ENCODE data around the gene NECAB2.

The NECAB2 gene

DNA sequence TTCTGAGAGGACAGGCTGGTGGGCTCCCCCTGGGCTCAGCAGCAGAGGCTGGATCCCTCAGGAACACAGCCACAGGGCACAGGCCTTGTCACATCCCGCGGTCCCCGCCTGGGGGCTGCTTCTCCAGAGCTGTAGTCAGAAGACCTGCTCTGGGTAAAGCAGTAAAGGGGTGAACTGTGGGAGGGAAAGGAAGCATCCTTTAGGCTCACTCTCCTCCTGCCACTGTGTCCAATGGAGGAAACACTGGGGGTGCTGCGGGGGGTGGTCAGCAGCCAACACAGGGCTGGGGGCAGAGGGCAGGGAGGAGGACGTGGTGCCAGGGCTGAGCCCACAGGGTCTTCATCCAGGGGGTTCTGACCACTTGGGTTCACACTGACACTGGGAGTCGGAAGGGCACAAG, 79.6 kb downstream of the NECAB2 start:
- DNase-seq = no peak

DNA sequence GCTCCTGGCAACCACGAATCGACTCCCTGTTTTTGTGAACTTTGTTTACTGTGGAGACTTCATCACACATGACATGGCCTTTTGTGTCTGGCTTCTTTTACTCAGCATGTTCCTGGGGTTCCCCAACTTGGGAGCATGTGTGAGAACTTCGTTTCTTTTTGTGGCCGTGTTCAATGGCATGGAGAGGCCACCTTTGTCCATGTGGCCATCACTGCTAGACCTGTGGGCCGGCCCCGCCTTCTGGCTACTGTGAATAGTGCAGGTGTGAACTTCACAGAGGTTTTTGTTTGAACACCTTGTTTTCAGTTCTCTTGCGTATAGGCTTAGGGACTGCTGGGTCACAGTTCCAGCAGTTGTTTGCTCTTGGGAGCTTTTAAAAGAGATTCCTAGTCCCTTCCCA, 80.2 kb downstream of the NECAB2 start:
- DNase-seq = no peak

DNA sequence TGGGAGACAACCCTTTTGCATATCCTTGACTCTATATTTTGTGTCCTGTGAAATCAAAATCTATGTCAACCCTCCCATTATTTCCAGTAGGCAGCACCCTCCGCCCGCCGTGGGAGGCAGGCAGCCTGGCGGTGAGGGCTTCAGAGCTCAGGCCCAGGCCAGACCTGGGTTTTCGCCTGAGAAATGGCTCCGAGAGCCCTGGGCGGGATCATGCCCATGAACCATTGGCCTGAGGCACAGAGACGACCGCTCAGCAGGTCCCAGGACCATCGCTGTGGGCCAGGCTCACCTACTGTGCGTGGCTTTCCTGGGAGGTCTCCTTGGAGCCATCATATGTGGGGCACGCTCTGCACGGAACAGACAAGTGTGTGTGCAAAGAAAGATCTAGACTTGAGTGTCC, 80.8 kb downstream of the NECAB2 start:
- no peak for DNase-seq

DNA sequence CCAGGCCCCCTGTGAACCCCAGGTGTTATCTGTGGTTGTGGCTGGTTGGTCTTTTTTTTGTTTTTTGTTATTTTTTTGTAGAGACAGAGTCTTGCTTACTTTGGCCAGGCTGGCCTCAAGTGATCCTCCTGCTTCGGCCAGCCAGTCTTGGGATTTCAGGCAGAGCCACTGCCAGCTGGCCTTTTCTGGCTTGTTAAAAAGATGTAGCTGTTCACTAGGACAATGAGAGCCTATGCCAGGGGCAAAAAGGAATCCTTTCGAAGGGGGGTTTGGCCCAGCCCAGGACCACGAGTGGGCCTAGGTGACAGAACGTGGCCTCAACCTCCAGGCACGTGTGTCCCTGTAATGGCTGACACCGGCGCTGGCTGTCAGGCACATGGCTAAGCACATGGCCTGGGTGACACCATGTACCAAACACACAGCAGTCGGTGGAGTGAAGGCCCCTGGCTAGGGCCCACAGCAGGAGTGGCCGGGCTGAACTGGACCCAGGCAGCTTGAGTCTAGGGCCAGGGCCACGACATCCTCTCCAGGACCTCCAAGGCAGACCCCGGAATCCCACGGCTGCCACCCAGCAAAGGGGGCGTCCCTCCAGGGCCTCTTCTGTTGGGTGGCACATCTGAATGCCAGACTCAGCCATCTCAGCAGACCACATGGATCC, 81.5 kb downstream of the NECAB2 start:
- no peak for DNase-seq

DNA sequence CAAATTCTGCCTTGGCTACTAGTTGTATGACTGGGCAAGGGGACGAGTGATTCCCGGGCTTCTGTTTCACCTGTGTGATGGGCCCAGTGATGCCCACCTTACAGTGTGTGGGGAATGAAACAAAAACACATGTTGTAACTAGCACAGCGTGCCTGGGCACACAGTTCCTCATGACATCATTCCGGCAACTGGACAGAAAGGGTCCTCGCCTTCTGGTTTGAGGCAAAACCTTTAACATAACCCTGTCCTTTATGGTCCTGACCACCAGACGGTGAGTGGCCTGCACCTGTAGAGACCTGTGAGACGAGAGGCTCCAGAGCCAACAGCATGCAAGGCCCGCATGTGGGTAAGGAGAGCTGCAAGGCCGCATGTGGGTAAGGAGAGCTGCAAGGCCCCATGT, 82.3 kb downstream of the NECAB2 start:
- DNase-seq = no peak

DNA sequence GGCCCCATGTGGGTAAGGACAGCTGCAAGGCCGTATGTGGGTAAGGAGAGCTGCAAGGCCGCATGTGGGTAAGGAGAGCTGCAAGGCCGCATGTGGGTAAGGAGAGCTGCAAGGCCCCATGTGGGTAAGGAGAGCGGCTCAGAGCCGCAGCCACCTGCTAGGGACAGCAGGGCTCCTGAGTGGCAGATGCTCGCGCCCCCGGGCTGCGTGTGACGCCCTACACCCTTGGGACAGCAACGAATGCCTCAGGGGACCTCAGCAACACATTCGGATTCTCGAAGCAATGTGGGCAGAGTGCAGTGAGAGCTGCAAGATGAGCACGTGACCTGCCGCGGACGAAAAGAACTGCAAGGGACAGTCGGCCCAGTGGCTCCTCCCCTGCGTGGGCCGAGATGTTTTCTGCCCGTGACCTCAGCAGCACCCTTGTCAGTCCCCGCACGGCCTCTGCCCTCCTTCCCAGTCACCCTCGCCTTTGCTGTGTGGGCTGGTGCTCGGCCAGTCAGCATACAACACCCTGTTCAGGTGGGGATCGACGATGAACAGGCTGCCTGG, 84.1 kb downstream of the NECAB2 start:
- no peak for DNase-seq

Data from activated T-cell treated with anti-CD3 and anti-CD28 coated beads for 4 hours (primary cell).